Left ventricle myocardium superior (tissue), 1 donor: ENCODE measurements around the gene HEG1. TPM values are rescaled to one million over a fixed set of nuclear protein-coding genes. Genes with fewer than 3 reads are reported as not detected.
A peak's percentile ranks its signal among the peaks of the same experiment; 100 is the strongest.

Experiments
- ATAC-seq: fragments of 200-7000 bp; cut with Tn5 transposase; one replicate; pipeline ENCODE4 v1.9.1; 2020; ENCODE audit warnings: mild to moderate bottlenecking, moderate library complexity
- DNase-seq: peaks from one replicate; pipeline ENCODE4 v3.0.0-alpha.2; 2020
- intact Hi-C: fragments of 100-400 bp; cut with micrococcal nuclease; formaldehyde crosslinking; loops from one replicate; pipeline ENCODE4 v1.11.0; 2022
- total RNA-seq: library from RNA; stranded (reverse); fragmentation: NEBNext Ultra II Directional; extraction: Animal tissue kit (Norgen Biotek cat#: 25700); gene quantifications from one replicate; pipeline ENCODE4 v1.2.1, GENCODE V29; 2021
- donor health status: DM: no; HTN: yes; CAD: no; lungs with severe emphysema.

HEG1 gene
- total RNA-seq, 1 donor from 2014 or later: 102 TPM

GRCh38 chr3:124934577-124934976 is 121.2 kb downstream of the HEG1 start, which contains the start of gene MUC13:
TSS of gene MUC13 (minus strand) at chr3:124934751. CDS start at chr3:124934712, 39 bp downstream.
- ATAC-seq (no peak), DNase-seq (no peak)
- intact Hi-C loops: no loop called here

GRCh38 chr3:124928333-124929202 is 127.2 kb downstream of the HEG1 start:
- peak; percentile 52 for DNase-seq
- intact Hi-C loops: loop anchor here (10.0 kb wide), 1 partner anchor 656 kb away; no protein-coding TSS in a partner anchor
- ATAC-seq: peak; percentile 69

- intact Hi-C loops: loop anchor here (10.0 kb wide), 1 partner anchor 657 kb away; no protein-coding TSS in a partner anchor
- DNase-seq (no peak), ATAC-seq (no peak)
These were observed 128.2 kb downstream of the HEG1 start for GRCh38 chr3:124927574-124928045.

GRCh38 chr3:124926426-124927101 is 129.2 kb downstream of the HEG1 start:
- ATAC-seq: no peak
- intact Hi-C loops: loop anchor here (10.0 kb wide), 1 partner anchor 658 kb away; no protein-coding TSS in a partner anchor
- no peak for DNase-seq

- intact Hi-C loops: loop anchor here (2.0 to 10.0 kb wide), 2 partner anchors 244 to 660 kb away; no protein-coding TSS in a partner anchor
- ATAC-seq: no peak
- DNase-seq: no peak
These were observed 131.1 kb downstream of the HEG1 start for GRCh38 chr3:124924741-124925140.

- intact Hi-C loops: loop anchor here (2.0 to 10.0 kb wide), 2 partner anchors 245 to 661 kb away; no protein-coding TSS in a partner anchor
- ATAC-seq (no peak), DNase-seq (no peak)
These were observed 132.0 kb downstream of the HEG1 start for GRCh38 chr3:124923833-124924232.

GRCh38 chr3:124920718-124921117 is 135.1 kb downstream of the HEG1 start:
- DNase-seq: peak; percentile 47
- intact Hi-C loops: loop anchor here (10.0 kb wide), 1 partner anchor 664 kb away; no protein-coding TSS in a partner anchor
- peak; percentile 84 for ATAC-seq

GRCh38 chr3:124919756-124920155 is 136.0 kb downstream of the HEG1 start:
- ATAC-seq (no peak), DNase-seq (no peak)
- intact Hi-C loops: loop anchor here (10.0 kb wide), 1 partner anchor 665 kb away; no protein-coding TSS in a partner anchor

- DNase-seq (no peak), ATAC-seq (no peak)
- intact Hi-C loops: no loop called here
These were observed 137.3 kb downstream of the HEG1 start for GRCh38 chr3:124918524-124918923.

- DNase-seq (no peak), ATAC-seq (peak; percentile 63)
- intact Hi-C loops: no loop called here
These were observed 138.9 kb downstream of the HEG1 start for GRCh38 chr3:124916837-124917409.

Other genes starting within 250 kb of the HEG1 start
- gene ITGB5, start 168.6 kb downstream of the HEG1 start, total RNA-seq: 109 TPM
- not detected for gene MUC13, start 121.2 kb downstream of the HEG1 start, total RNA-seq
- gene SLC12A8, start 156.8 kb upstream of the HEG1 start, total RNA-seq: 0.52 TPM